OCI-LY1 (cell line): ENCODE measurements around the gene PAPPA.

Source experiments
- H2AFZ ChIP-seq: fragments of 200-600 bp; sonication (generic), shearing (Covaris generic); 2 replicates; pipeline ENCODE4 v1.6.0; 2014; ENCODE audit warnings: antibody characterized with exemption, mild to moderate bottlenecking, low read length
- H3F3A ChIP-seq: fragments of 200-600 bp; sonication (generic), shearing (Covaris generic); 2 replicates; pipeline ENCODE4 v1.6.0; 2014; ENCODE audit warnings: mild to moderate bottlenecking, antibody characterized with exemption, low read length, moderate library complexity; ENCODE audit not compliant: insufficient read depth
- H3K27ac ChIP-seq: fragments of 200-600 bp; sonication (generic); 2 replicates; pipeline ENCODE4 v1.5.1; 2014; ENCODE audit warnings: low read length, mixed run types, mild to moderate bottlenecking, low read depth; ENCODE audit not compliant: poor library complexity, severe bottlenecking
- H3K27me3 ChIP-seq: fragments of 200-600 bp; sonication (generic); 2 replicates; pipeline ENCODE4 v1.6.0; 2014; ENCODE audit warnings: antibody characterized with exemption, mild to moderate bottlenecking, low read length, moderate library complexity; ENCODE audit not compliant: insufficient read depth
- H3K36me3 ChIP-seq: fragments of 200-600 bp; sonication (generic); 2 replicates; pipeline ENCODE4 v1.6.1; 2014; ENCODE audit warnings: mild to moderate bottlenecking, antibody characterized with exemption, low read length, moderate library complexity, mixed read lengths; ENCODE audit not compliant: insufficient read depth
- H3K4me1 ChIP-seq: fragments of 200-600 bp; sonication (generic); 2 replicates; pipeline ENCODE4 v1.5.1; 2014; ENCODE audit warnings: mild to moderate bottlenecking, low read length, moderate library complexity; ENCODE audit not compliant: insufficient read depth, severe bottlenecking
- H3K4me2 ChIP-seq: fragments of 200-600 bp; sonication (generic), shearing (Covaris generic); 2 replicates; pipeline ENCODE4 v1.6.1; 2014; ENCODE audit warnings: low read length
- H3K4me3 ChIP-seq: fragments of 200-600 bp; sonication (generic); 2 replicates; pipeline ENCODE4 v1.5.1; 2014; ENCODE audit warnings: low read length, low read depth, mild to moderate bottlenecking, mixed read lengths; ENCODE audit not compliant: poor library complexity, severe bottlenecking
- H3K79me2 ChIP-seq: fragments of 200-600 bp; shearing (Covaris generic); 2 replicates; pipeline ENCODE4 v1.6.1; 2016; ENCODE audit warnings: mixed run types, low read length, mixed read lengths; ENCODE audit not compliant: insufficient read depth
- H3K9ac ChIP-seq: fragments of 200-600 bp; sonication (generic), shearing (Covaris generic); 2 replicates; pipeline ENCODE4 v1.6.1; 2014; ENCODE audit warnings: mild to moderate bottlenecking, low read length, mixed read lengths
- H3K9me2 ChIP-seq: fragments of 200-600 bp; sonication (generic), shearing (Covaris generic); 2 replicates; pipeline ENCODE4 v1.6.1; 2014; ENCODE audit warnings: low read depth, mild to moderate bottlenecking, low read length, mixed read lengths
- H3K9me3 ChIP-seq: fragments of 200-600 bp; shearing (Covaris generic); 2 replicates; pipeline ENCODE4 v1.6.1; 2014; ENCODE audit warnings: low read length, mixed read lengths
- H4K20me1 ChIP-seq: fragments of 200-600 bp; sonication (generic), shearing (Covaris generic); 2 replicates; pipeline ENCODE4 v1.6.0; 2016; ENCODE audit warnings: mild to moderate bottlenecking, low read length; ENCODE audit not compliant: insufficient read depth
- CTCF ChIP-seq: fragments of 200-600 bp; sonication (generic), shearing (Covaris generic); IDR thresholded peaks from 2 replicates; pipeline ENCODE4 v1.5.1; 2017; ENCODE audit warnings: mild to moderate bottlenecking, antibody characterized with exemption, low read length, moderate library complexity, mixed read lengths
- EZH2 ChIP-seq: fragments of 200-600 bp; sonication (generic), shearing (Covaris generic); IDR thresholded peaks from 2 replicates; pipeline ENCODE4 v1.8.0; 2017; ENCODE audit warnings: borderline replicate concordance, mixed run types, mild to moderate bottlenecking, antibody characterized with exemption, low read length, moderate library complexity, mixed read lengths

The PAPPA gene

GRCh38 chr9:116165912-116166311, 12.3 kb downstream of the PAPPA start:
- no peaks in the 10 kb centered on the region for H3K27me3 ChIP-seq
- no peaks in the 10 kb centered on the region for H3K4me1 ChIP-seq
- H2AFZ ChIP-seq, result no peak overlapping the region
- no peak overlapping the region for H3K4me2 ChIP-seq
- no peaks in the 10 kb centered on the region for H4K20me1 ChIP-seq
- H3K36me3 ChIP-seq, result no peaks in the 10 kb centered on the region
- H3K9me2 ChIP-seq, result no peaks in the 10 kb centered on the region
- H3K27ac ChIP-seq, result no peak overlapping the region
- no peaks in the 10 kb centered on the region for H3F3A ChIP-seq
- no peaks in the 10 kb centered on the region for H3K79me2 ChIP-seq
- H3K9me3 ChIP-seq, result no peaks in the 10 kb centered on the region
- no peak overlapping the region for H3K4me3 ChIP-seq
- TF ChIP-seq CTCF (no peak), EZH2 (no peak)
- no peak overlapping the region for H3K9ac ChIP-seq

- TF ChIP-seq CTCF, result peak; percentile 42
- TF ChIP-seq EZH2, result no peak
- Histone ChIP-seq H4K20me1 (no peaks in the 10 kb centered on the region), H3K9ac (no peak overlapping the region), H3K4me1 (no peaks in the 10 kb centered on the region), H2AFZ (no peak overlapping the region), H3K9me2 (no peaks in the 10 kb centered on the region), H3K4me3 (no peak overlapping the region), H3K4me2 (no peak overlapping the region), H3K79me2 (no peaks in the 10 kb centered on the region), H3K9me3 (no peaks in the 10 kb centered on the region), H3K27me3 (no peaks in the 10 kb centered on the region), H3K36me3 (no peaks in the 10 kb centered on the region), H3K27ac (no peak overlapping the region), H3F3A (no peaks in the 10 kb centered on the region)
Observed at GRCh38 chr9:116166713-116167112, 13.1 kb downstream of the PAPPA start.

GRCh38 chr9:116168231-116168630, 14.6 kb downstream of the PAPPA start:
- H3K9me2 ChIP-seq, result no peaks in the 10 kb centered on the region
- no peaks in the 10 kb centered on the region for H3K27me3 ChIP-seq
- H3K4me1 ChIP-seq, result no peaks in the 10 kb centered on the region
- no peaks in the 10 kb centered on the region for H3K79me2 ChIP-seq
- no peaks in the 10 kb centered on the region for H3K36me3 ChIP-seq
- H3K4me2 ChIP-seq, result no peak overlapping the region
- no peak for TF ChIP-seq EZH2
- TF ChIP-seq CTCF, result no peak
- H3K4me3 ChIP-seq, result no peak overlapping the region
- no peaks in the 10 kb centered on the region for H3F3A ChIP-seq
- no peak overlapping the region for H2AFZ ChIP-seq
- H3K9ac ChIP-seq, result no peak overlapping the region
- H3K9me3 ChIP-seq, result no peaks in the 10 kb centered on the region
- no peak overlapping the region for H3K27ac ChIP-seq
- no peaks in the 10 kb centered on the region for H4K20me1 ChIP-seq
